NCI-H146 treated with DMSO at 0.1 percent for 48 hours (cell line): ENCODE data around the gene VMAC.
"Not testable (repeated sequence)": the region's sequence is repeated elsewhere in the genome, so short reads cannot be mapped to it uniquely, and the experiment has no call there.

Experiments used
- DNase-seq: peaks from one replicate; lab custom pipeline; 2025; ENCODE audit not compliant: unreplicated experiment; lab: John Stamatoyannopoulos, UW

VMAC gene

DNA sequence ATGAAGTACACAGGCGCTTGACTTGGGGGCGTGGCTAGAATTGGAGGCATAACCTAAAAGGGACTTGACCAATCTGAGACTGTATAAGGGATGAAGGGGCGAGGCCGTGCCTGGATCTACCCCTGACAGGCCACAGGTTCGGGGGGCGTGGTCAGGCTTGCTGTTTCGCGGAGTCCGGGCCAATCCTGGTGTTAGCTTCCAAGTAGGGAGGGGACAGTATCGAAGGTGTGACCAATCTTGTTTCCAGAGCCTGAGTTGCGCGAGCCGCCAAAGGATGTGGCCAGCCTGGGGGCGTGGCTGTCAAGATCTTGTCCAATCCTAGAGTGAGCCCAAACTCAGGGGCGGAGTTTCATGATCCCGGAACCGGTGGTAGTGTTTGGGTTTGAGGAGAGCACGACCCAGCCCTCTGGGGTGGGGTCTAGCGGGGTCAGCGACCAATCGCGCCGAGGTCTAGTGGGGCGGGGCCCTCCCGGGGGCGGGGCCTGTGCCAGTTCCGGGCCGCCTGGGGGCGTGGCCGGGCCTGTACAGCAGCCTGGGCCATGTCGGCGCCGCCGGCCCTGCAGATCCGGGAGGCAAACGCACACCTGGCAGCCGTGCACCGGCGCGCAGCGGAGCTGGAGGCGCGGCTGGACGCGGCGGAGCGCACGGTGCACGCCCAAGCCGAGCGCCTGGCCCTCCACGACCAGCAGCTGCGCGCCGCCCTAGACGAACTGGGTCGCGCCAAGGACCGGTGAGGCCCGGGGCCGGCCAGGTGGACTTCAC is at the start of gene VMAC:
VMAC (plus strand) TSS at position 521 of the 762 bp plus-strand sequence; CDS start at position 540, 19 bp downstream.
- peak; percentile 98 for DNase-seq

GRCh38 chr19:5855151-5855550 is 49.5 kb upstream of the VMAC start:
- DNase-seq = not testable (repeated sequence)

DNA sequence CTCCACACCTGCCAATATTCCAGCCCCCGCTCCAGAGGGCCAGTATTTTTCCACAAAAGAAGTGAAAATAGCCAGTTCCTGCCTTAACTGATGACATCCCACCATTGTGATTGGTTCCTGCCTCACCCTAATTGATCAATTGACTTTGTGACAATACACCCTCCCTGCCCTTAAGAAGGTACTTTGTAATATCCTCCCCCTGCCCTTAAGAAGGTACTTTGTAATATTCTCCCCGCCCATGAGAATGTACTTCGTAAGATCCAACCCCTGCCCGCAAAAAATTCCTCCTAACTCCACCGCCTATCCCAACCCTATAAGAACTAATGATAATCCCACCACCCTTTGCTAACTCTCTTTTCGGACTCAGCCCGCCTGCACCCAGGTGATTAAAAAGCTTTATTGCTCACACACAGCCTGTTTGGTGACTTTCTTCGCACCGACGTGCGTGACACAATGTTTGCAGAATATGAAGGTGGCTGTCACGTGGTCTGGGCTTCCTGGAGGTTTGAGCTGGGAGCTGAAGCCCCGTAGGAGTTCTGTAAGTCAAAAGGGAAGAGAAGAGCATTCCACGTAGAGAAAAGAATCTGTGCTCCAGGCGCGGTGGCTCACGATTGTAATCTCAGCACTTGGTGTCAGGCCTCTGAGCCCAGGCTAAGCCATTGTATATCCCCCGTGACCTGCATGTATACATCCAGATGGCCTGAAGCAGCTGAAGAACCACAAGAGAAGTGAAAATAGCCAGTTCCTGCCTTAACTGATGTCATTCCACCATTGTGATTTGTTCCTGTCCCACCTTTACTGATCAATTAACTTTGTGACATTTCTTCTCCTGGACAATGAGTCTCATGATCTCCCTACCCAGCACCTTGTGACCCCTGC is 47.2 kb upstream of the VMAC start:
- no peak for DNase-seq

GRCh38 chr19:5863030-5863665 is 41.5 kb upstream of the VMAC start:
- DNase-seq = no peak

DNA sequence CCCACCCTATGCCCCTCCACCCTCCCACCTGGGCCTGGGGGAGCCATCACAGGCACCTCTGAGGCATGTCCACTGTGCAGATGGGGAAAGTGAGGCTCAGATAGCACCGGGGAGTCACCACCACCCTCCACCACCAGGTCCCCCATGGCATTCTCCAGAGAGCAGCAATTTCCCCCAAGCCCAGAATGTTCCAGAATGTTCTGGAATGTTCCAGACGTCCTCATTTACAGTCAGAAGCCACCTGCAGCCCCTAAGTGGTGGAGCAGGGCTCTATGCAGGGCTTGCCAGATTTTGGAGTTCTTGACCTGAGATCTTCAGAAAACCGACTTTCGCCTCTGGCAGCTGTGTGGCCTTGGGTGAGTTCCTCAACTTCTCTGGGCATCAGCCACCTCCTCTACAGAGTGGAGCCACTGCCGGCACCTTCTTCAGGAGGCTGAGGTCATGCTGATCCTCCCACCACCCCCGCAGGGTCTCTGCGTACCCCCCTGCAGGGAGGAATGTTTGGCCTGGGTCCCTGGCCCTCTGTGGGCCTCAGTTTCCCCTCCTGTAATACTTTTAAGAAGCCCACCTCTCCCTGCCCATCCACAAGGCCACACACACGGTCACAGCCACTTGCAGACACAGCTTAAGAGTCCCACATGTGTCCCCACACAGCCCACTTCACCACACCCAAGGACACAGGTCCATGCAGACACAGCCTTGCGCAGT is 40.5 kb upstream of the VMAC start:
- no peak for DNase-seq

GRCh38 chr19:5864725-5865486 is 39.8 kb upstream of the VMAC start:
- DNase-seq = no peak

GRCh38 chr19:5865772-5866171 is 38.9 kb upstream of the VMAC start:
- DNase-seq = no peak

GRCh38 chr19:5867201-5868136 is 37.2 kb upstream of the VMAC start:
- no peak for DNase-seq

DNA sequence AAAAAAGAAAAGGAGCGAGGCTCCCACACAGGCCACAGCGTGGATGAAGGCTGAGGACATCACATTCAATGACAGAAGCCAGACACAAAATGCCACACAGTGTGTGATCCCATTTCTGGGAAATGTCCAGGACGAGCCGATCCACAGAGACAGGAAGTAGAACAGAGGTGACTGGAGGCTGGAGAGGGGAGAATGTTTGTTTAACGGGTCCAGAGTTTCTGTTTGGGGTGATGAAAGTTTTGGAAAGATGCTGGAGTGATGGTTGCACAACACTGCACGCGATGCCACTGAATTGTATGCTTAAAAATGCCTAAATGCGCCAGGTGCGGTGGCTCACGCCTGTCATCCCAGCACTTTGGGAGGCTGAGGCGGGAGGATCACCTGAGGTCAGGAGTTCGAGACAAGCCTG is 33.7 kb upstream of the VMAC start:
- no peak for DNase-seq

DNA sequence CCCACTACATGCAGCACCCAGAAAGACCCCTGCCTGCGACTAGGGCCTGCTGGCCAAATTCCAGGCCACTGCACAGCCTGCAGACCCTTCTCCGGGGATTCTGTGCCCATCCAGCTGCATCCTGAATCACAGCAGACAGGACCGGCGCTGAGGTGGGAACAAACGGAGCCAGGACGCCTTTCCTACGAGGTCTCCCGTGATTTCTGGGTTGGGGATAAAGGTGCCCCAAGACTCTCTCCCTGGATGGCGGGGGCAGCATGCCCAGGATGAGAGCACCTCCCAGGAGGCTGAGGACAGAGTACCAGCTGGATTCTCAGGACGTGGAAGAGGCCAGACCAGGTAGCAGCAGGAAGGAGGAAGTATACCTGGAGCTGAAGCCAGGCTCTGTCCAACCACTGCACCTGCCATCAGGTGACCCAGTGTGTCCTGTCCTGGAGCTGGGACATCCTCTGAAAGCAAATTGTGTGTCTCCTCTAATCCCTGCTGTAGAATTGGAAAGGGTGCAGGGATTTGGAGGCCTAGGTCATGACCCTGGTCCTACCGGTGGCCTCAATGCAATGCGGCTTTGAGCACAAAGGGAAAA is 31.0 kb upstream of the VMAC start:
- DNase-seq = no peak

GRCh38 chr19:5874496-5874895 is 30.2 kb upstream of the VMAC start:
- DNase-seq = not testable (repeated sequence)

DNA sequence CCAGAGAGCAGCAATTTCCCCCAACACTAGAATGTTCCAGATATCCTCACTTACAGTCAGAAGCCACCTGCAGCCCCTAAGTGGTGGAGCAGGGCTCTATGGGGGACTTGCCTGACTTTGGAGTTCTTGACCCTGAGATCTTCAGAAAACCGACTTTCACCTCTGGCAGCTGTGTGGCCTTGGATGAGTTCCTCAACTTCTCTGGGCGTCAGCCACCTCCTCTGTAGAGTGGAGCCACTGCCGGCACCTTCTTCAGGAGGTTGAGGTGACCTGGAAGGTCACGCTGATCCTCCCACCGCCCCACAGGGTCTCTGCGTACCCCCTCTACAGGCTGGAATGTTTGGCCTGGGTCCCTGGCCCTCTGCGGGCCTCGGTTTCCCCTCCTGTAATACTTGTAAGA is 27.2 kb upstream of the VMAC start:
- DNase-seq = no peak

DNA sequence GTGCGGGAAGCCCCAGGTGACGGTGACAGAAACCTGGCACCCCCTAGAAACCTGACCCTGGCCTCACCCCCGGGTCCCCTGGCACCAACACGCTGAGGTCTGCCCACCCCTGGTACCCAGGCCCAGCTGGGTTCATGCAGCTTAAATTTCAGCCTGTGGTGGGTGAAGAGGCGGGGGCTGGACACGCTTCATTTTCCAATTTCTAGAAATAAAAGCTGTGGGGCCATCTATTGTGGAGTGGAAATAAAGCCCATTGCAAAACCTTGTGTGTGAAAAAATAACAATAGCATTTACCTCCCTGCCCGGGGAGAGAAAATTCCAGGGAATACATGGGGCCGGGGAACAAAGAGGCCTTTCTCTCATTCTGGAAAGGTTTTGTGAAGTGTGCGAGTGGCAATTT is 26.8 kb upstream of the VMAC start:
- no peak for DNase-seq

DNA sequence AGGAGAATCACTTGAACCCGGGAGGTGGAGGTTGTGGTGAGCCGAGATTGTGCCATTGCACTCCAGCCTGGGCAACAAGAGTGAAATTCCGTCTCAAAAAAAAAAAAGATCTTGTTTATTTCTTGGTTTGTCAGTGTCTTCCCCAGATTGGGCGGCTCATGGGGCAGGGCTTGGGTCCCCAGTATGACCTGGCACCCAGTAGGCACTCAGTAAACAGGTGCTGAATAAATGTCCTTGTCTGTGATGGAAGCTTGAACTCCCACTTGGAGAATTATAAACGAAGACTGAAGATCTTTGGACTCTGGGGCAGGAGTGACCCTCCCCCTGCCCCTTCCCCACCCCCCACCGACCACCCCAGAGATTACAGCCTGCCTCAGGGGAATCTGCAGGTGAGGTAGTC is 24.5 kb upstream of the VMAC start:
- DNase-seq = no peak

DNA sequence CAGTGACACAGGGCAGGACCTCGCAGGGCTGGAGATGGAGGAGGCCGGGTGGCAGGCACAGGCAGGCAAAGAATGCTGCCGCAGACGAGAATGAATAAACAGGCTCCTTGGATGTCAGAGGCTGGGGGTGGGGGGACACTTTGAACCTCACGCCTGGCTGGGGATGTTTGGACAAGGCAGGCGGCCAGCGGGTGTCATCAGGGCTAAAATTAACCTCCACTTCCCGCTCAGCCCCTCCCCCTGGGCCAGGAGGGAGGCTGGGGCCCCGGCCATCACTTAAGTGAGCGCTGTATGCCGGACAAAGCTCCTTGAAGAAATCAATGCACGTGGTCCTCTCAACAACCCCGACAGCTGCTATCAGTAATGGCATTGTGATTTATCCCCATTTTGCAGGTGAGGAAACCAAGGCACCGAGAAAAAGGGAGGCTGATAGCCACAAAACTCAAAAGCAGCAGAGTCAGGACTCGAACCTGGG is 24.0 kb upstream of the VMAC start:
- DNase-seq = no peak

- peak; percentile 77 for DNase-seq
These were observed 23.0 kb upstream of the VMAC start for GRCh38 chr19:5881543-5882299.

DNA sequence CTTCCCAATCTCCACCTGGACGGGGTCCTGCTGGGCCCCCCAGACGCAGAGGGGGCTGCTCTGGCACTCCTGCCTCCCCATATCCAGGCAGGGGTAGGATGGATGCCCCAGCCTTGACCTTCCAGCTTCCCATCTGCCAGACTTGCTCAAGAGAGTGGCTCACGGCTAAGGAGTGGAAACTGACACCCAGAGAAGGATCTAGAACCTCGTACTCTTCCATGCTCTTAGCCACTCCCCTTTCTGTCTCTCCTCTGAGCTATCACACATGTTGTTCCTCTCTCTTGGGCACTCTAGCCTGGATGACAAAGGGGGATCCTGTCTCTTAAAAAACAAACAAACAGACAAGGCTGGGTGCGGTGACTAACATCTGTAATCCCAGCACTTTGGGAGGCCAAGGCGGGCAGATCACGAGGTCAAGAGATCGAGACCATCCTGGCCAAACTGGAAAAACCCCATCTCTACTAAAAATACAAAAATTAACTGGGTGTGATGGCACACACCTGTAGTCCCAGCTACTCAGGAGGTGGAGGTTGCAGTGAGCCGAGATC is 22.2 kb upstream of the VMAC start:
- no peak for DNase-seq
